Body of pancreas (tissue), 4 donors: ENCODE results near the gene MCCC1.

Experiments used
- POLR2A ChIP-seq, 3 donors: fragments of 450-650 bp; IDR thresholded peaks; one replicate each; pipeline ENCODE4 v1.6.1; 2016; ENCODE audit warnings: antibody characterized with exemption in 3 of 3, mild to moderate bottlenecking in 2 of 3
- TF ChIP-seq, protein P1 (sequence below), 7 experiments: fragments of 450-650 bp in 4 of 7; fragments of 200-600 bp in 3 of 7; sonication (generic) in 3 of 7; IDR thresholded peaks; one replicate each; pipeline ENCODE4 v1.5.1; 2016 to 2019; ENCODE audit warnings: antibody characterized with exemption in 7 of 7

DNA sequence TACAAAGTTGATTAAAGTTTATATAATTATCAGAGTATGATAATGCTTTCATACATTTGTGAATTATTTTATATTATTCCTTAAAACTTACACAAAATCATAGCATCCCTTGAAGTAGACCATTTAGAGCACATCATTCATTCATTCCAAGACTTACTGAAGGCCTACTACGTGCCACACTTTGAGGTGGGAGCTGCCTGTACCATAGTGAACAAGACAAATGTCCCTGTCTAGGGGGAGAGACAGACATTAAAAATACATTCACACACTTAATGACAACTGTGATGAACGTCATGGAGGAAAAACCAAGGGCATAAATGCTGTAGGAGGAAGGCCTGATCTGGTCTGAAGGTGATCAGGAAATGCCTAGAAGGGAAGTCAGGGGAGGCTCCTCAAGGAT is 12.1 kb downstream of the MCCC1 start:
- TF ChIP-seq, protein P1, sequence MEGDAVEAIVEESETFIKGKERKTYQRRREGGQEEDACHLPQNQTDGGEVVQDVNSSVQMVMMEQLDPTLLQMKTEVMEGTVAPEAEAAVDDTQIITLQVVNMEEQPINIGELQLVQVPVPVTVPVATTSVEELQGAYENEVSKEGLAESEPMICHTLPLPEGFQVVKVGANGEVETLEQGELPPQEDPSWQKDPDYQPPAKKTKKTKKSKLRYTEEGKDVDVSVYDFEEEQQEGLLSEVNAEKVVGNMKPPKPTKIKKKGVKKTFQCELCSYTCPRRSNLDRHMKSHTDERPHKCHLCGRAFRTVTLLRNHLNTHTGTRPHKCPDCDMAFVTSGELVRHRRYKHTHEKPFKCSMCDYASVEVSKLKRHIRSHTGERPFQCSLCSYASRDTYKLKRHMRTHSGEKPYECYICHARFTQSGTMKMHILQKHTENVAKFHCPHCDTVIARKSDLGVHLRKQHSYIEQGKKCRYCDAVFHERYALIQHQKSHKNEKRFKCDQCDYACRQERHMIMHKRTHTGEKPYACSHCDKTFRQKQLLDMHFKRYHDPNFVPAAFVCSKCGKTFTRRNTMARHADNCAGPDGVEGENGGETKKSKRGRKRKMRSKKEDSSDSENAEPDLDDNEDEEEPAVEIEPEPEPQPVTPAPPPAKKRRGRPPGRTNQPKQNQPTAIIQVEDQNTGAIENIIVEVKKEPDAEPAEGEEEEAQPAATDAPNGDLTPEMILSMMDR (IDR thresholded peaks at IDR 0.05): no peak
- no peak for TF ChIP-seq POLR2A (IDR thresholded peaks at IDR 0.05)
